C4-2B (cell line): Measurements from ENCODE around the gene FAM193B.

Source experiments
- ZFX ChIP-seq: fragments of 450-650 bp; IDR thresholded peaks from 2 replicates; pipeline ENCODE4 v1.6.1; 2017
- TF ChIP-seq, protein P1 (sequence below): fragments of 450-650 bp; conservative IDR thresholded peaks from 2 replicates; pipeline ENCODE4 v1.5.1; 2017; ENCODE audit warnings: mild to moderate bottlenecking

DNA sequence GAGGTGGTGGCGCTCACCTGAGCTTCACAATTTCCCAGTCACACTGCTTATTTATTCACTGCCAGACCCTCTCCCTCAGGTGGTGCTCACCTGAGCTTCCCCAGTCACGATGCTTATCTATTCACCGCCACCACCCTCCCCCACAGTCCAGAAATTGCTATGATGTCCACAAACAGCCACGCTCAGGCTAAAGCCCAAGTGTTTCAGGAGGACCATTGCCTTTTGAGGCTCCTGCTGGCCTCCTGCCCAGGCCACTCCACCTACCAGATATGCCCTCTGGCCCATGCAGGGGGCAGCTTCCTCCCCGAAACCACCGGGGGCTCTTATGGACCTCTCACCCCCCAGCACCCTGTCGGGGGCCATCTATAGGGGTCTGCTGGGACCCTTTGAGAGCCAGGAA, 61.5 kb downstream of the FAM193B start:
- TF ChIP-seq, protein P1, sequence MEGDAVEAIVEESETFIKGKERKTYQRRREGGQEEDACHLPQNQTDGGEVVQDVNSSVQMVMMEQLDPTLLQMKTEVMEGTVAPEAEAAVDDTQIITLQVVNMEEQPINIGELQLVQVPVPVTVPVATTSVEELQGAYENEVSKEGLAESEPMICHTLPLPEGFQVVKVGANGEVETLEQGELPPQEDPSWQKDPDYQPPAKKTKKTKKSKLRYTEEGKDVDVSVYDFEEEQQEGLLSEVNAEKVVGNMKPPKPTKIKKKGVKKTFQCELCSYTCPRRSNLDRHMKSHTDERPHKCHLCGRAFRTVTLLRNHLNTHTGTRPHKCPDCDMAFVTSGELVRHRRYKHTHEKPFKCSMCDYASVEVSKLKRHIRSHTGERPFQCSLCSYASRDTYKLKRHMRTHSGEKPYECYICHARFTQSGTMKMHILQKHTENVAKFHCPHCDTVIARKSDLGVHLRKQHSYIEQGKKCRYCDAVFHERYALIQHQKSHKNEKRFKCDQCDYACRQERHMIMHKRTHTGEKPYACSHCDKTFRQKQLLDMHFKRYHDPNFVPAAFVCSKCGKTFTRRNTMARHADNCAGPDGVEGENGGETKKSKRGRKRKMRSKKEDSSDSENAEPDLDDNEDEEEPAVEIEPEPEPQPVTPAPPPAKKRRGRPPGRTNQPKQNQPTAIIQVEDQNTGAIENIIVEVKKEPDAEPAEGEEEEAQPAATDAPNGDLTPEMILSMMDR = no peak
- no peak for TF ChIP-seq ZFX
